ENCODE data around the gene PANX1. TPM values are rescaled to one million over a fixed set of nuclear protein-coding genes. Genes with fewer than 3 reads are reported as not detected.

PANX1 gene
- total RNA-seq, 1 experiment from 2014 or later, result 21.9 TPM

- POLR2A ChIA-PET, result no interaction called here
- TF ChIP-seq CEBPB (IDR thresholded peaks at IDR 0.05; ENCODE audit: low read depth) (no peak), CBX3 (IDR thresholded peaks at IDR 0.05; ENCODE audit: low read depth) (no peak)
- TF ChIP-seq, protein P1, sequence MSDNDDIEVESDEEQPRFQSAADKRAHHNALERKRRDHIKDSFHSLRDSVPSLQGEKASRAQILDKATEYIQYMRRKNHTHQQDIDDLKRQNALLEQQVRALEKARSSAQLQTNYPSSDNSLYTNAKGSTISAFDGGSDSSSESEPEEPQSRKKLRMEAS (IDR thresholded peaks at IDR 0.05), result no peak
- TF ChIP-seq, protein P2, sequence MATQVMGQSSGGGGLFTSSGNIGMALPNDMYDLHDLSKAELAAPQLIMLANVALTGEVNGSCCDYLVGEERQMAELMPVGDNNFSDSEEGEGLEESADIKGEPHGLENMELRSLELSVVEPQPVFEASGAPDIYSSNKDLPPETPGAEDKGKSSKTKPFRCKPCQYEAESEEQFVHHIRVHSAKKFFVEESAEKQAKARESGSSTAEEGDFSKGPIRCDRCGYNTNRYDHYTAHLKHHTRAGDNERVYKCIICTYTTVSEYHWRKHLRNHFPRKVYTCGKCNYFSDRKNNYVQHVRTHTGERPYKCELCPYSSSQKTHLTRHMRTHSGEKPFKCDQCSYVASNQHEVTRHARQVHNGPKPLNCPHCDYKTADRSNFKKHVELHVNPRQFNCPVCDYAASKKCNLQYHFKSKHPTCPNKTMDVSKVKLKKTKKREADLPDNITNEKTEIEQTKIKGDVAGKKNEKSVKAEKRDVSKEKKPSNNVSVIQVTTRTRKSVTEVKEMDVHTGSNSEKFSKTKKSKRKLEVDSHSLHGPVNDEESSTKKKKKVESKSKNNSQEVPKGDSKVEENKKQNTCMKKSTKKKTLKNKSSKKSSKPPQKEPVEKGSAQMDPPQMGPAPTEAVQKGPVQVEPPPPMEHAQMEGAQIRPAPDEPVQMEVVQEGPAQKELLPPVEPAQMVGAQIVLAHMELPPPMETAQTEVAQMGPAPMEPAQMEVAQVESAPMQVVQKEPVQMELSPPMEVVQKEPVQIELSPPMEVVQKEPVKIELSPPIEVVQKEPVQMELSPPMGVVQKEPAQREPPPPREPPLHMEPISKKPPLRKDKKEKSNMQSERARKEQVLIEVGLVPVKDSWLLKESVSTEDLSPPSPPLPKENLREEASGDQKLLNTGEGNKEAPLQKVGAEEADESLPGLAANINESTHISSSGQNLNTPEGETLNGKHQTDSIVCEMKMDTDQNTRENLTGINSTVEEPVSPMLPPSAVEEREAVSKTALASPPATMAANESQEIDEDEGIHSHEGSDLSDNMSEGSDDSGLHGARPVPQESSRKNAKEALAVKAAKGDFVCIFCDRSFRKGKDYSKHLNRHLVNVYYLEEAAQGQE (IDR thresholded peaks at IDR 0.05; ENCODE audit: low read depth), result no peak
- RAD21 ChIA-PET (ENCODE audit: low non-redundant PET in 1 of 2, low total read pairs in 2 of 2, uncharacterized antibody in 2 of 2, unreplicated experiment in 2 of 2), result no interaction called here
- Histone ChIP-seq H3K9me2 (ENCODE audit: insufficient read depth) (no peaks in the 10 kb centered on the region), H4K20me1 (ENCODE audit: insufficient read depth) (no peaks in the 10 kb centered on the region), H3K27me3 (ENCODE audit: insufficient read depth, low read length) (no peaks in the 10 kb centered on the region), H3K4me3 (replicated peaks in 1 of 2; ENCODE audit: low read depth in 1 of 2, low read length in 2 of 2) (no peak overlapping the region), H2AFZ (ENCODE audit: low read depth, low read length, poor library complexity, severe bottlenecking) (no peak overlapping the region), H3K9me3 (ENCODE audit: control insufficient read depth in 1 of 2, insufficient read depth in 1 of 2, low read depth in 1 of 2, low read length in 2 of 2) (no peaks in the 10 kb centered on the region), H3K4me1 (ENCODE audit: control insufficient read depth in 1 of 2, insufficient read depth in 2 of 2, low read length in 2 of 2) (no peaks in the 10 kb centered on the region), H3K79me2 (ENCODE audit: insufficient read depth, low read length) (no peaks in the 10 kb centered on the region), H3K4me2 (ENCODE audit: low read length) (no peak overlapping the region), H3K9ac (ENCODE audit: low read length) (no peak overlapping the region), H3K27ac (ENCODE audit: low read depth, low read length) (no peak overlapping the region), H3K36me3 (ENCODE audit: control insufficient read depth in 1 of 2, insufficient read depth in 2 of 2, low read length in 2 of 2) (no peaks in the 10 kb centered on the region)
- CTCF ChIA-PET, result no interaction called here
- intact Hi-C loops (cut with micrococcal nuclease), result no loop called here
- DNase-seq (ENCODE audit: low read depth, low spot score) (no peak), ATAC-seq (no peak)
- no TSS peak for BruUV-seq (replicated peaks)
These were observed 28.4 kb upstream of the PANX1 start for GRCh38 chr11:94100253-94100652.

- no peaks in the 10 kb centered on the region for H3K79me2 ChIP-seq (ENCODE audit: insufficient read depth, low read length)
- no TSS peak for BruUV-seq (replicated peaks)
- H3K36me3 ChIP-seq (ENCODE audit: control insufficient read depth in 1 of 2, insufficient read depth in 2 of 2, low read length in 2 of 2), result no peaks in the 10 kb centered on the region
- no peaks in the 10 kb centered on the region for H3K9me2 ChIP-seq (ENCODE audit: insufficient read depth)
- H2AFZ ChIP-seq (ENCODE audit: low read depth, low read length, poor library complexity, severe bottlenecking), result no peak overlapping the region
- DNase-seq (ENCODE audit: low read depth, low spot score), result no peak
- no peak overlapping the region for H3K27ac ChIP-seq (ENCODE audit: low read depth, low read length)
- ChIA-PET RAD21 (ENCODE audit: low non-redundant PET in 1 of 2, low total read pairs in 2 of 2, uncharacterized antibody in 2 of 2, unreplicated experiment in 2 of 2) (no interaction called here), CTCF (no interaction called here), POLR2A (no interaction called here)
- H3K4me3 ChIP-seq (replicated peaks in 1 of 2; ENCODE audit: low read depth in 1 of 2, low read length in 2 of 2), result no peak overlapping the region
- no peaks in the 10 kb centered on the region for H3K9me3 ChIP-seq (ENCODE audit: control insufficient read depth in 1 of 2, insufficient read depth in 1 of 2, low read depth in 1 of 2, low read length in 2 of 2)
- no peaks in the 10 kb centered on the region for H3K4me1 ChIP-seq (ENCODE audit: control insufficient read depth in 1 of 2, insufficient read depth in 2 of 2, low read length in 2 of 2)
- H4K20me1 ChIP-seq (ENCODE audit: insufficient read depth), result no peaks in the 10 kb centered on the region
- no peak overlapping the region for H3K4me2 ChIP-seq (ENCODE audit: low read length)
- ATAC-seq, result no peak
- no peak overlapping the region for H3K9ac ChIP-seq (ENCODE audit: low read length)
- intact Hi-C loops (cut with micrococcal nuclease), result no loop called here
- no peaks in the 10 kb centered on the region for H3K27me3 ChIP-seq (ENCODE audit: insufficient read depth, low read length)
- TF ChIP-seq FOSL1 (IDR thresholded peaks at IDR 0.05; ENCODE audit: low read depth) (no peak), EZH2 (IDR thresholded peaks at IDR 0.05) (no peak), SRF (IDR thresholded peaks at IDR 0.05; ENCODE audit: low read depth) (no peak), SP1 (IDR thresholded peaks at IDR 0.05; ENCODE audit: low read depth) (no peak), JUND (IDR thresholded peaks at IDR 0.05) (no peak)
These were observed 25.2 kb upstream of the PANX1 start for GRCh38 chr11:94103471-94103870.

Data from HCT116 (cell line).